BE2C (cell line): Measurements from ENCODE around the gene DACT3.

Experiments
- DNase-seq: peaks from one replicate; pipeline ENCODE4 v3.0.0-alpha.2; 2020
- H3K27me3 ChIP-seq: fragments of 250-450 bp; sonication (Bioruptor Pico); 2 replicates; pipeline ENCODE4 v1.5.1; 2020; ENCODE audit warnings: mild to moderate bottlenecking
- H3K36me3 ChIP-seq: fragments of 250-450 bp; sonication (Bioruptor Pico); 2 replicates; pipeline ENCODE4 v1.5.1; 2020; ENCODE audit warnings: mild to moderate bottlenecking
- H3K4me1 ChIP-seq: fragments of 250-450 bp; sonication (Bioruptor Pico); 2 replicates; pipeline ENCODE4 v1.5.1; 2020
- H3K4me3 ChIP-seq: 2 replicates; pipeline ENCODE4 v1.5.1; 2011; ENCODE audit warnings: low read depth, low read length
- H3K9me3 ChIP-seq: fragments of 250-450 bp; sonication (Bioruptor Pico); 2 replicates; pipeline ENCODE4 v1.5.1; 2020
- TF ChIP-seq, protein P1 (sequence below): IDR thresholded peaks from 2 replicates; pipeline ENCODE4 v1.5.1; 2012; ENCODE audit warnings: mild to moderate bottlenecking, low read depth, low read length

DACT3 gene

DNA sequence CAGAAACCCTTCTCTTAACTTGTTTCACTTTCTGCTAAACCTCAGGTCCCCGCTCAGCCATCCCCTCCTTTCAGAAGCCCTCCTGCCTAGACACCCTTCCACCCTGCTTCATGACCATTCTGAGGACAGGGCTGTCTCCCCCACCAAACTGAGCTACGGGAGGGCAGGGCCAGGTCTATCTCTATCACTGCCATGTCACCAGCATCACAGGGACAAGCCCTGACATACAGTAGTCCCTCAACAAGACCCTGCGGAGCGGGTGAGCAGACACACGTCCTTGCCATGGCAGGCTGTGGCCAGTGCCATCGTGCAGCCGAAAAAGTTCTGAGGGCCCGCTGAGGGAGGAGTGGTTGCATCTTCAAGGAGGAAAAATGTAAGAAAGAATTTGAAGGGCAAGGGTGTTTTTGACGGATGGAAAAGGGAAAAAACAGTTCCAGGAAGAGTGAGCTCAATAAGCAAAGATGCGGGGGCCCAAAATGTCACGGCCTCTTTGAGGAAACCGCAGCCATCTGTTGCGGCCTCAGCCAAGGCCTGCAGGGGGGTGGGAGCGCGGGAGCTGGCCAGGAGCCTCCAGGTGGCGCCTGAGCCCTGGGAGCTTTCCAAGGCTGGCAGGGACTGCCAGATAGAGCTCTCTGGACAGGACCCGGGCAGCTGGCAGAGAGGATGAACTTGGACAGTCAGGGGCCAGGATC is 44.2 kb downstream of the DACT3 start:
- H3K4me1 ChIP-seq, result peaks cover 29% of the 10 kb centered on the region
- peak; percentile 88 for DNase-seq
- no peaks in the 10 kb centered on the region for H3K9me3 ChIP-seq
- no peak overlapping the region for H3K4me3 ChIP-seq
- H3K27me3 ChIP-seq, result no peaks in the 10 kb centered on the region
- TF ChIP-seq, protein P1, sequence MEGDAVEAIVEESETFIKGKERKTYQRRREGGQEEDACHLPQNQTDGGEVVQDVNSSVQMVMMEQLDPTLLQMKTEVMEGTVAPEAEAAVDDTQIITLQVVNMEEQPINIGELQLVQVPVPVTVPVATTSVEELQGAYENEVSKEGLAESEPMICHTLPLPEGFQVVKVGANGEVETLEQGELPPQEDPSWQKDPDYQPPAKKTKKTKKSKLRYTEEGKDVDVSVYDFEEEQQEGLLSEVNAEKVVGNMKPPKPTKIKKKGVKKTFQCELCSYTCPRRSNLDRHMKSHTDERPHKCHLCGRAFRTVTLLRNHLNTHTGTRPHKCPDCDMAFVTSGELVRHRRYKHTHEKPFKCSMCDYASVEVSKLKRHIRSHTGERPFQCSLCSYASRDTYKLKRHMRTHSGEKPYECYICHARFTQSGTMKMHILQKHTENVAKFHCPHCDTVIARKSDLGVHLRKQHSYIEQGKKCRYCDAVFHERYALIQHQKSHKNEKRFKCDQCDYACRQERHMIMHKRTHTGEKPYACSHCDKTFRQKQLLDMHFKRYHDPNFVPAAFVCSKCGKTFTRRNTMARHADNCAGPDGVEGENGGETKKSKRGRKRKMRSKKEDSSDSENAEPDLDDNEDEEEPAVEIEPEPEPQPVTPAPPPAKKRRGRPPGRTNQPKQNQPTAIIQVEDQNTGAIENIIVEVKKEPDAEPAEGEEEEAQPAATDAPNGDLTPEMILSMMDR, result peak; percentile 77
- no peaks in the 10 kb centered on the region for H3K36me3 ChIP-seq

DNA sequence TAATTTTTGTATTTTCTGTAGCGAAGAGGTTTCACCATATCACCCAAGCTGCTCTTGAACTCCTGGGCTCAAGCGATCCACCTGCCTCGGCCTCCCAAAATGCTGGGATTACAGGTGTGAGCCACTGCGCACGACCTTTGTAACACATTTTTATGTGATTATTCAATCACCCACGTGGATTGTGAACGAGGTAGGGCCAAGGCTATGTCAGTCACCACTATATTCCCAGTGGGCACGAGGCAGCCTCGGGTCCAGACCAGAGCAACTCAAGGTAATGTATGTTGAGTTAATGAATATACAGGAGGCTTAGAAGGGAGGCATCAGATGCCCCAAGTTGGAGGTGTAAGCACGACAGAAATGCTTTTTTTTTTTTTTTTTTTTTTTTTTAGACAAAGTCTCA is 45.0 kb downstream of the DACT3 start:
- no peaks in the 10 kb centered on the region for H3K36me3 ChIP-seq
- no peaks in the 10 kb centered on the region for H3K27me3 ChIP-seq
- TF ChIP-seq, protein P1, result no peak
- DNase-seq, result peak; percentile 0
- H3K4me3 ChIP-seq, result no peak overlapping the region
- peaks cover 21% of the 10 kb centered on the region for H3K4me1 ChIP-seq
- H3K9me3 ChIP-seq, result no peaks in the 10 kb centered on the region

DNA sequence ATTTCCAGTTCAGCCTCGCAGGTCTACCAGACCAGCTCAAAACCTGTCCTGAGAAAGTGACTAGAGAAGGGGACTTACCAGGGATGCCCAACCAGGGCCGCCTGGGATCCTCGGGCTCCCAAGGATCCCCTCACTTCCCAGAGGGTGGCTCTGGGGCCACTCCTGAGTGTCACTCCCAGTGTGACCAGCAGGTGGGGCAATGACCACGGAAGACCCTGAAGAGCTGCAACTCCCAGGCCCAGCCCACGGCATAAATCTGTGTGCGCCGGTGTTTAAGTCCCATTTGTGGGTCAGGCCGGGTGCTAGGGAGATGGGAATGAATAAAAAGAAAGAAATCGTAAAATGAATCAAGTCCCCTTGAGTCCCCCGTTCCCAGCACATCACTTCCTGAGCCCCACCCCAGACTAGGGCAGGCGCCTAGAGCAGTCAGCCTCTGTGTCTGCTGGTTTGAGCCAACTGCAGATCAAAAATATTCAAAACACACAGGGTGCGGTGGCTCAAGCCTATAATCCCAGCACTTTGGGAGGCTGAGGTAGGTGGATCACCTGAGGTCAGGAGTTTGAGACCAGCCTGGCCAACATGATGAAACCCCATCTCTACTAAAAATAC is 46.8 kb downstream of the DACT3 start:
- no peaks in the 10 kb centered on the region for H3K27me3 ChIP-seq
- H3K36me3 ChIP-seq, result peaks cover 12% of the 10 kb centered on the region
- peak; percentile 89 for DNase-seq
- TF ChIP-seq, protein P1, result peak; percentile 90
- no peak overlapping the region for H3K4me3 ChIP-seq
- H3K4me1 ChIP-seq, result peaks cover 10% of the 10 kb centered on the region; the same call in 1 of the 2 replicates
- H3K9me3 ChIP-seq, result no peaks in the 10 kb centered on the region

DNA sequence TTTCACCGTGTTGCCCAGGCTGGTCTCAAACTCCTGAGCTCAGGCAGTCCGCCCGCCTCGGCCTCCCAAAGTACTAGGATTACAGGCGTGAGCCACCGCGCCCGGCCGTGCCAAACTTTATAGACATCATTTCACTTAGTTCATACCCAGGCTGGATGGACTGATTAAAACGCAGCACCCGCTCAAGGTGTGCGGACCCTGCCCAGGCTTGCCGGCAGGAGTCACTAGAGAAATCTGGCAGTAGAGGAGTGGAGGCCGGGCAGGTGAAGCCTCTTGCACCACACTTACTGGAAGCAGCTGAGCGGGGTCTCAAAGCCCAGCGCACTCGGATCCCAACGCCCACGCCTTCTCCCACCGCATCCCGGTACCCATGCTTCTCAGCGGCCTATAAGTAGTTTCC is 47.5 kb downstream of the DACT3 start:
- Histone ChIP-seq H3K4me3 (no peak overlapping the region), H3K27me3 (no peaks in the 10 kb centered on the region), H3K36me3 (peaks cover 19% of the 10 kb centered on the region), H3K9me3 (no peaks in the 10 kb centered on the region), H3K4me1 (peaks cover 5% of the 10 kb centered on the region; the same call in 1 of the 2 replicates)
- TF ChIP-seq, protein P1, result no peak
- DNase-seq, result no peak

DNA sequence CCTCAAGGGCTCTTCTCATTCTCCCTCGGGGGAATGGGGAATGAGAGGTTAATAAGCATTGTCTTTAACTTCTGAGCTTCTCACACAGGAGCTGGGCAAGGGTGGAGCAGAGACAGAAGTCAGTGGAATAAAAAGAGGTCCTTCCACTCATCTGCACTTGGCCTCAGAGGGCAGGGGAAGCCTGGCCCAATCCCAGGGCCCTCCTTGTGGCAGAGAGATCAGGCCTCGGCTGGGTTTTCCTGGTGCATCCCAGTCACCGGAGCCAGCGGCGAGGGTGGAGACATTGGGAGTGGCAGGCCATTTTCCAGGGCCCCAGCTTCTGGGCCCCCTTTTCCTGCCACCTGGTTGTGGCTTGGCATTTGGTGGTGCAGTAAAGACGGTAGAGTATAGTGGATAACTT is 49.2 kb downstream of the DACT3 start:
- DNase-seq, result no peak
- Histone ChIP-seq H3K4me3 (no peak overlapping the region), H3K36me3 (peaks cover 36% of the 10 kb centered on the region), H3K9me3 (no peaks in the 10 kb centered on the region), H3K27me3 (no peaks in the 10 kb centered on the region), H3K4me1 (no peaks in the 10 kb centered on the region)
- TF ChIP-seq, protein P1, result no peak
